RPMI8226 (cell line): ENCODE results near the gene ATP1B1.

Experiments used
- DNase-seq: peaks from one replicate; pipeline ENCODE4 v3.0.0-alpha.2; 2015

Gene ATP1B1

GRCh38 chr1:169098380-169098779 is 8.1 kb upstream of the ATP1B1 start:
- DNase-seq, result no peak

- DNase-seq, result no peak
These were observed 6.9 kb upstream of the ATP1B1 start for GRCh38 chr1:169099561-169099960.

- no peak for DNase-seq
These were observed 6.3 kb upstream of the ATP1B1 start for GRCh38 chr1:169100208-169100607.

GRCh38 chr1:169100651-169101088 is 5.8 kb upstream of the ATP1B1 start:
- DNase-seq, result no peak

GRCh38 chr1:169102567-169102966 is 3.9 kb upstream of the ATP1B1 start:
- DNase-seq, result no peak

- no peak for DNase-seq
These were observed 3.5 kb upstream of the ATP1B1 start for GRCh38 chr1:169103002-169103401.

GRCh38 chr1:169103480-169103893 is 3.0 kb upstream of the ATP1B1 start:
- no peak for DNase-seq

- no peak for DNase-seq
These were observed 1.4 kb upstream of the ATP1B1 start for GRCh38 chr1:169105087-169105433.

- peak; percentile 85 for DNase-seq
These were observed 926 bp upstream of the ATP1B1 start for GRCh38 chr1:169105434-169106094.

GRCh38 chr1:169106921-169107602 is 572 bp downstream of the ATP1B1 start:
- DNase-seq, result no peak

- no peak for DNase-seq
These were observed 1.2 kb downstream of the ATP1B1 start for GRCh38 chr1:169107603-169108208.

GRCh38 chr1:169108223-169108622 is 1.7 kb downstream of the ATP1B1 start:
- no peak for DNase-seq

GRCh38 chr1:169108863-169109560 is 2.5 kb downstream of the ATP1B1 start:
- no peak for DNase-seq

GRCh38 chr1:169109561-169110134 is 3.2 kb downstream of the ATP1B1 start:
- no peak for DNase-seq

GRCh38 chr1:169110236-169110635 is 3.7 kb downstream of the ATP1B1 start:
- DNase-seq, result no peak

- DNase-seq, result no peak
These were observed 4.4 kb downstream of the ATP1B1 start for GRCh38 chr1:169110689-169111447.

- DNase-seq, result no peak
These were observed 5.0 kb downstream of the ATP1B1 start for GRCh38 chr1:169111472-169111871.

GRCh38 chr1:169112241-169112640 is 5.8 kb downstream of the ATP1B1 start:
- DNase-seq, result no peak

- no peak for DNase-seq
These were observed 7.2 kb downstream of the ATP1B1 start for GRCh38 chr1:169113613-169114119.

- DNase-seq, result peak; percentile 86
These were observed 9.5 kb downstream of the ATP1B1 start for GRCh38 chr1:169115891-169116585.

- DNase-seq, result no peak
These were observed 10.5 kb downstream of the ATP1B1 start for GRCh38 chr1:169117014-169117413.

GRCh38 chr1:169117599-169117998 is 11.1 kb downstream of the ATP1B1 start:
- DNase-seq, result no peak
